ENCODE data around the gene CPN1.
"Not testable (repeated sequence)": the region's sequence is repeated elsewhere in the genome, so short reads cannot be mapped to it uniquely, and the experiment has no call there.

The CPN1 gene

GRCh38 chr10:100081075-100082001 is at the start of gene CPN1:
CPN1 (minus strand) TSS chr10:100081869; CDS start chr10:100081625, 244 bp downstream.
- no peak for DNase-seq

- DNase-seq: no peak
These were observed 49.2 kb upstream of the CPN1 start for GRCh38 chr10:100130831-100131230.

GRCh38 chr10:100129424-100129823 is 47.8 kb upstream of the CPN1 start:
- no peak for DNase-seq

- DNase-seq: no peak
These were observed 47.3 kb upstream of the CPN1 start for GRCh38 chr10:100128951-100129350.

- not testable (repeated sequence) for DNase-seq
These were observed 43.7 kb upstream of the CPN1 start for GRCh38 chr10:100125335-100125734.

GRCh38 chr10:100124097-100124496 is 42.4 kb upstream of the CPN1 start:
- DNase-seq: no peak

GRCh38 chr10:100122780-100123179 is 41.1 kb upstream of the CPN1 start:
- DNase-seq: no peak

GRCh38 chr10:100120550-100120949 is 38.9 kb upstream of the CPN1 start:
- no peak for DNase-seq

- DNase-seq: no peak
These were observed 38.1 kb upstream of the CPN1 start for GRCh38 chr10:100119726-100120125.

- no peak for DNase-seq
These were observed 33.5 kb upstream of the CPN1 start for GRCh38 chr10:100114976-100115770.

GRCh38 chr10:100114460-100114859 is 32.8 kb upstream of the CPN1 start:
- no peak for DNase-seq

GRCh38 chr10:100109670-100110069 is 28.0 kb upstream of the CPN1 start:
- no peak for DNase-seq

GRCh38 chr10:100106865-100107264 is 25.2 kb upstream of the CPN1 start:
- no peak for DNase-seq

GRCh38 chr10:100104300-100104699 is 22.6 kb upstream of the CPN1 start:
- DNase-seq: no peak

GRCh38 chr10:100103581-100103980 is 21.9 kb upstream of the CPN1 start:
- DNase-seq: no peak

- peak; percentile 86 for DNase-seq
These were observed 19.8 kb upstream of the CPN1 start for GRCh38 chr10:100101192-100102076.

- DNase-seq: no peak
These were observed 19.0 kb upstream of the CPN1 start for GRCh38 chr10:100100651-100101184.

- no peak for DNase-seq
These were observed 7.6 kb upstream of the CPN1 start for GRCh38 chr10:100089241-100089640.

GRCh38 chr10:100086708-100087107 is 5.0 kb upstream of the CPN1 start:
- not testable (repeated sequence) for DNase-seq

GRCh38 chr10:100085596-100085995 is 3.9 kb upstream of the CPN1 start:
- DNase-seq: no peak

- DNase-seq: no peak
These were observed 2.0 kb upstream of the CPN1 start for GRCh38 chr10:100083623-100084022.

GRCh38 chr10:100082276-100082675 is 607 bp upstream of the CPN1 start:
- DNase-seq: not testable (repeated sequence)

GRCh38 chr10:100076750-100077149 is 4.9 kb downstream of the CPN1 start:
- no peak for DNase-seq
